ENCODE measurements around the gene ANKS3. TPM values are rescaled to one million over a fixed set of nuclear protein-coding genes. Genes with fewer than 3 reads are reported as not detected.
A peak's percentile ranks its signal among the peaks of the same experiment; 100 is the strongest.

ANKS3 gene
- total RNA-seq, 1 experiment from 2014 or later, result 32.8 TPM

- CTCF ChIA-PET, result interaction anchor here (0.6 kb wide), 1 partner anchor 385 kb away, joined by 6 read pairs; no protein-coding TSS in a partner anchor
- peak overlapping the region; percentile 90; the same call in 1 of the 2 replicates for H3K4me3 ChIP-seq
- TF ChIP-seq CTCF (conservative IDR thresholded peaks at IDR 0.05) (no peak), EZH2 (IDR thresholded peaks at IDR 0.05; ENCODE audit: low read depth) (no peak)
- no TSS peak for BruUV-seq (replicated peaks)
- DNase-seq, result no peak
- POLR2A ChIA-PET (ENCODE audit: unreplicated experiment), result interaction anchor here (0.6 kb wide), 1 partner anchor 253 kb away, joined by 5 read pairs; no protein-coding TSS in a partner anchor
- peak overlapping the region; percentile 78 for H3K4me2 ChIP-seq
- H3K4me1 ChIP-seq (replicated peaks; ENCODE audit: insufficient read depth), result peaks cover 10% of the 10 kb centered on the region; the same call in 1 of the 2 replicates
- peaks cover 4% of the 10 kb centered on the region; the same call in 1 of the 2 replicates for H3F3A ChIP-seq (ENCODE audit: insufficient read depth, low read depth)
- H3K9me3 ChIP-seq (ENCODE audit: insufficient read depth, low read depth), result no peaks in the 10 kb centered on the region
- H2AFZ ChIP-seq, result no peak overlapping the region
- H3K79me2 ChIP-seq (ENCODE audit: low read depth), result peaks cover 3% of the 10 kb centered on the region; the same call in 1 of the 2 replicates
- H3K36me3 ChIP-seq (ENCODE audit: low read depth), result no peaks in the 10 kb centered on the region
- no peaks in the 10 kb centered on the region for H3K9me2 ChIP-seq (ENCODE audit: insufficient read depth)
- peaks cover 3% of the 10 kb centered on the region; the same call in 1 of the 2 replicates for H4K20me1 ChIP-seq (ENCODE audit: insufficient read depth)
- no peaks in the 10 kb centered on the region for H3K27me3 ChIP-seq (ENCODE audit: insufficient read depth, low read depth)
- intact Hi-C loops (cut with micrococcal nuclease; ENCODE audit: unreplicated experiment), result no loop called here
- H3K27ac ChIP-seq, result no peak overlapping the region
Measured at GRCh38 chr16:4694642-4695451, 39.2 kb downstream of the ANKS3 start.

- intact Hi-C loops (cut with micrococcal nuclease; ENCODE audit: unreplicated experiment), result no loop called here
- H3K4me1 ChIP-seq (replicated peaks; ENCODE audit: insufficient read depth), result peaks cover 10% of the 10 kb centered on the region; the same call in 1 of the 2 replicates
- ChIA-PET POLR2A (ENCODE audit: unreplicated experiment) (interaction anchor here (0.6 kb wide), 1 partner anchor 92 kb away, joined by 14 read pairs; no protein-coding TSS in a partner anchor), CTCF (interaction anchor here (0.6 kb wide), 1 partner anchor 384 kb away, joined by 6 read pairs; no protein-coding TSS in a partner anchor)
- H4K20me1 ChIP-seq (ENCODE audit: insufficient read depth), result peaks cover 3% of the 10 kb centered on the region; the same call in 1 of the 2 replicates
- BruUV-seq (replicated peaks), result no TSS peak
- no peaks in the 10 kb centered on the region for H3K36me3 ChIP-seq (ENCODE audit: low read depth)
- peaks cover 4% of the 10 kb centered on the region; the same call in 1 of the 2 replicates for H3F3A ChIP-seq (ENCODE audit: insufficient read depth, low read depth)
- H3K79me2 ChIP-seq (ENCODE audit: low read depth), result peaks cover 3% of the 10 kb centered on the region; the same call in 1 of the 2 replicates
- H3K4me2 ChIP-seq, result peak overlapping the region; percentile 78
- H3K4me3 ChIP-seq, result peak overlapping the region; percentile 90
- H2AFZ ChIP-seq, result peak overlapping the region; percentile 69
- peak in 1 of 2 experiments; percentile 54 for DNase-seq
- TF ChIP-seq CTCF (conservative IDR thresholded peaks at IDR 0.05), result no peak
- TF ChIP-seq EZH2 (IDR thresholded peaks at IDR 0.05; ENCODE audit: low read depth), result no peak
- no peaks in the 10 kb centered on the region for H3K9me2 ChIP-seq (ENCODE audit: insufficient read depth)
- H3K27me3 ChIP-seq (ENCODE audit: insufficient read depth, low read depth), result no peaks in the 10 kb centered on the region
- H3K27ac ChIP-seq, result 0 out of 2 replicates have a peak overlapping the region, but pooled peaks have one; percentile 16
- no peaks in the 10 kb centered on the region for H3K9me3 ChIP-seq (ENCODE audit: insufficient read depth, low read depth)
Measured at GRCh38 chr16:4693956-4694641, 40.0 kb downstream of the ANKS3 start.
